GM12892 (cell line): ENCODE measurements around the gene SWT1.

Source experiments
- POLR2A ChIP-seq: IDR thresholded peaks from 2 replicates; pipeline ENCODE4 v1.6.1; 2011; ENCODE audit warnings: low read depth, low read length, control low read depth
- POLR2AphosphoS5 ChIP-seq: IDR thresholded peaks from 2 replicates; pipeline ENCODE4 v1.6.1; 2011; ENCODE audit warnings: low read depth, low read length, control low read depth
- TAF1 ChIP-seq: IDR thresholded peaks from 2 replicates; pipeline ENCODE4 v1.6.1; 2011; ENCODE audit warnings: low read depth, mild to moderate bottlenecking, control low read depth, low read length, borderline replicate concordance

DNA sequence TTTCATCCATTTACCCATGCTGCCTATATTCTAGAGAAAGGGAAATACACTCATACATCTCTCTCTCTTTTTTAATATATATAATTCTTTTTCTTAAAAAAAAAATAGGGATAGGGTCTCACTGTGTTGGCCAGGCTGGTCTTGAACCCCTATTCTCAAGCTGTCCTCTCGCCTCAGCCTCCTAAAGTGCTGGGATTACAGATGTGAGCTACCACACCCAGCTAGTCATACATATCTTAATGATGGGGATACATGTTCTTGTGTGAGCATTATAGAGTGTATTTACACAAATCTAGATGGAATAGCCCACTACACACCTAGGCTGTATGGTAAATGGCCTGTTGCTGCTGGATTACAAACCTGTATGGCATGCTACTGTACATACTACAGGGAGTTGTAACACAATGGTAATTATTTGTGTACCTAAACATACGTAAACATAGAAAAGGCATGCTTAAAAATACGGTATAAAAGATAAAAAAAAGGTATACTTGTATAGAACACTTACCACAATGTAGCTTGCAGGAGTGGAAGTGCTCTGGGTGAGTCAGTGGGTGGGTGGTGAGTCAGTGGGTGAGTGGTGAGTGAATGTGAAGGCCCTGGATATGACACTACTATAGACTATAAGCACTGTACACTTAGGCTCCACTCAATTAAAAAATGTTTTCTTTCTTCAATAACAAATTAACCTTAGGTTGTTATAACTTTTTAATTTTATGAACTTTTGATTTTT, 87.2 kb downstream of the SWT1 start:
- TF ChIP-seq POLR2A: no peak
- no peak for TF ChIP-seq POLR2AphosphoS5
- no peak for TF ChIP-seq TAF1
